Measurements from ENCODE around the gene COL17A1. TPM values are rescaled to one million over a fixed set of nuclear protein-coding genes. Genes with fewer than 3 reads are reported as not detected.

Gene COL17A1
- total RNA-seq, 1 experiment from 2014 or later, result 41.3 TPM

GRCh38 chr10:104026762-104027161, 58.9 kb downstream of the COL17A1 start:
- no peak overlapping the region for H3K4me2 ChIP-seq
- no peaks in the 10 kb centered on the region for H3K27me3 ChIP-seq (ENCODE audit: insufficient read depth, low read depth)
- H3K9me2 ChIP-seq (ENCODE audit: insufficient read depth), result no peaks in the 10 kb centered on the region
- H3K4me1 ChIP-seq (replicated peaks; ENCODE audit: insufficient read depth), result no peaks in the 10 kb centered on the region
- no peaks in the 10 kb centered on the region for H3K9me3 ChIP-seq (ENCODE audit: insufficient read depth, low read depth)
- H3F3A ChIP-seq (ENCODE audit: insufficient read depth, low read depth), result no peaks in the 10 kb centered on the region
- ChIA-PET CTCF (no interaction called here), POLR2A (ENCODE audit: unreplicated experiment) (interaction anchor here (0.6 kb wide), 1 partner anchor 206 kb away, joined by 5 read pairs; no protein-coding TSS in a partner anchor)
- no peak for DNase-seq
- BruUV-seq (replicated peaks), result no TSS peak
- no peak overlapping the region for H3K27ac ChIP-seq
- H4K20me1 ChIP-seq (ENCODE audit: insufficient read depth), result no peaks in the 10 kb centered on the region
- no peaks in the 10 kb centered on the region for H3K79me2 ChIP-seq (ENCODE audit: low read depth)
- 0 out of 2 replicates have a peak, but pooled peaks cover 5% of the 10 kb centered on the region for H3K36me3 ChIP-seq (ENCODE audit: low read depth)
- no peak overlapping the region for H2AFZ ChIP-seq
- H3K4me3 ChIP-seq, result no peak overlapping the region
- no peak for TF ChIP-seq CTCF (conservative IDR thresholded peaks at IDR 0.05)
- no peak for TF ChIP-seq EZH2 (IDR thresholded peaks at IDR 0.05; ENCODE audit: low read depth)
- intact Hi-C loops (cut with micrococcal nuclease; ENCODE audit: unreplicated experiment), result loop anchor here (10.0 kb wide), 1 partner anchor 142 kb away; no protein-coding TSS in a partner anchor

DNA sequence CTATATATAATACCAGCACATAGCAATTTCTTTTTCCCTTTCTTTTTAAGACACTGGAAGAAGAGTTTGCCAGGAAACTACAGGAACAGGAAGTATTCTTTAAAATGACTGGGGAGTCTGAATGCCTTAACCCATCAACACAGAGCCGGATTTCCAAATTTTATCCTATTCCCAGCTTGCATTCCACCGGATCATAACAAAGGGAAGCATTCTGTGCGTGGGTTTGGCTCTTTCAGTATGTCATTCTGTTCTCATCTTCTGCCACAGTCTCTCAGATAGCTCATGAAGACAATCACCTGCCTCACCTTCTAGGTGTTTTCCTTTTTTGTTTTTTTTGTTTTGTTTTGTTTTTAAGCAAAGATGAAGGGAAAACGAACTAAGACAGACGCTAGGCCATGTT, 60.2 kb downstream of the COL17A1 start:
- intact Hi-C loops (cut with micrococcal nuclease; ENCODE audit: unreplicated experiment), result loop anchor here (10.0 kb wide), 1 partner anchor 141 kb away; no protein-coding TSS in a partner anchor
- Histone ChIP-seq H3F3A (ENCODE audit: insufficient read depth, low read depth) (no peaks in the 10 kb centered on the region), H3K4me1 (replicated peaks; ENCODE audit: insufficient read depth) (no peaks in the 10 kb centered on the region), H3K9me2 (ENCODE audit: insufficient read depth) (no peaks in the 10 kb centered on the region), H3K79me2 (ENCODE audit: low read depth) (no peaks in the 10 kb centered on the region), H3K9me3 (ENCODE audit: insufficient read depth, low read depth) (no peaks in the 10 kb centered on the region), H3K36me3 (ENCODE audit: low read depth) (peaks cover 13% of the 10 kb centered on the region; the same call in 1 of the 2 replicates), H4K20me1 (ENCODE audit: insufficient read depth) (no peaks in the 10 kb centered on the region), H3K4me2 (no peak overlapping the region), H2AFZ (no peak overlapping the region), H3K27me3 (ENCODE audit: insufficient read depth, low read depth) (no peaks in the 10 kb centered on the region), H3K27ac (no peak overlapping the region), H3K4me3 (no peak overlapping the region)
- CTCF ChIA-PET, result no interaction called here
- no TSS peak for BruUV-seq (replicated peaks)
- POLR2A ChIA-PET (ENCODE audit: unreplicated experiment), result no interaction called here
- no peak for DNase-seq
- no peak for TF ChIP-seq EZH2 (IDR thresholded peaks at IDR 0.05; ENCODE audit: low read depth)
- no peak for TF ChIP-seq CTCF (conservative IDR thresholded peaks at IDR 0.05)

- TF ChIP-seq EZH2 (IDR thresholded peaks at IDR 0.05; ENCODE audit: low read depth) (no peak), CTCF (conservative IDR thresholded peaks at IDR 0.05) (no peak)
- Histone ChIP-seq H3K4me2 (no peak overlapping the region), H3K9me3 (ENCODE audit: insufficient read depth, low read depth) (no peaks in the 10 kb centered on the region), H3K9me2 (ENCODE audit: insufficient read depth) (no peaks in the 10 kb centered on the region), H3K27ac (no peak overlapping the region), H3K27me3 (ENCODE audit: insufficient read depth, low read depth) (no peaks in the 10 kb centered on the region), H3K4me3 (no peak overlapping the region), H3K36me3 (ENCODE audit: low read depth) (peaks cover 19% of the 10 kb centered on the region), H3F3A (ENCODE audit: insufficient read depth, low read depth) (no peaks in the 10 kb centered on the region), H3K79me2 (ENCODE audit: low read depth) (no peaks in the 10 kb centered on the region), H3K4me1 (replicated peaks; ENCODE audit: insufficient read depth) (no peaks in the 10 kb centered on the region), H2AFZ (no peak overlapping the region), H4K20me1 (ENCODE audit: insufficient read depth) (no peaks in the 10 kb centered on the region)
- ChIA-PET POLR2A (ENCODE audit: unreplicated experiment) (no interaction called here), CTCF (no interaction called here)
- DNase-seq, result no peak
- no TSS peak for BruUV-seq (replicated peaks)
- intact Hi-C loops (cut with micrococcal nuclease; ENCODE audit: unreplicated experiment), result loop anchor here (10.0 kb wide), 1 partner anchor 137 kb away; no protein-coding TSS in a partner anchor
These were observed 63.7 kb downstream of the COL17A1 start for GRCh38 chr10:104022026-104022425.

All from PC-9 (cell line).